Jurkat, Clone E6-1 (cell line): ENCODE results near the gene CXCR6. TPM values are rescaled to one million over a fixed set of nuclear protein-coding genes. Genes with fewer than 3 reads are reported as not detected.

Experiments used
- DNase-seq: peaks from one replicate; pipeline ENCODE4 v3.0.0-alpha.2; 2011; ENCODE audit warnings: low read depth, low spot score
- H3K4me3 ChIP-seq: 2 replicates; pipeline ENCODE4 v1.5.1; 2011; ENCODE audit warnings: mild to moderate bottlenecking, low read length, control low read depth, moderate library complexity
- polyA plus RNA-seq: library from polyadenylated mRNA; unstranded; fragments of >200 nt; gene quantifications from one replicate; pipeline ENCODE4 v1.2.1, GENCODE V29; 2012; ENCODE audit warnings: missing spikeins; ENCODE audit not compliant: insufficient read length, insufficient read depth

CXCR6 gene
- 0.38 TPM for polyA plus RNA-seq

DNA sequence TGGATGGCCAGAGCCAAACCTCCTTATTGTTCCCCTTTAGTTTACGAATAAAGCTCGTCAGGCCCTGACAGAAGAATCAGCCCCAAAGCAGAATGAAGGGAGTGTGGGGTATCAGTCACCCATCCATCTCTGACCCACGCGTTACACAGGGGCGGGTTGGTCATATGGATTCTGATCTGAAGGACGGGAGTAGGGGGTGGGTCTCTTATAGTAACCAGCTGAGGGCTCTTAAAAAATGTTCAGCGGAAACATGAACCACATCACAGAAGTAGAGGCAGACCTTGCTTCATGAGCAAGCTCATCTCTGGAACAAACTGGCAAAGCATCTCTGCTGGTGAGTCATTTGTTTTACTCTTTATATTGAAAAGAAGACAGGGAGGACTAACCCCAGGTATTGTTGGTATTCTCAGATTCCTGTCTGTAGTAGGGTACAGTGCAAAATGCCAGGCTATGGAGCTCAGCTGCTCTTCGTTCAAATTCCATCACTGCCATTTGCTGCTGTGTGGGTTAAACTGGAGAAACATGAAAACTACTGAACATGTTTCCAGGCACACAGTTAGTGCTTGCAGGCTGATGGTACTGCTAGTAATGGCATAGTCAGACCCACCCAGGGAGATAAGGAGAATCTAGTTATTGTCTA is at the start of gene CXCR6:
CXCR6 (plus strand) TSS at position 258 of the 640 bp plus-strand sequence. CDS start 3,018 bp downstream, outside the sequence.
- H3K4me3 ChIP-seq = no peak within 1 kb of the TSS
- DNase-seq = peak; percentile 84

GRCh38 chr3:45894015-45894414 is 49.2 kb upstream of the CXCR6 start:
- DNase-seq = no peak
- no peak overlapping the region for H3K4me3 ChIP-seq

DNA sequence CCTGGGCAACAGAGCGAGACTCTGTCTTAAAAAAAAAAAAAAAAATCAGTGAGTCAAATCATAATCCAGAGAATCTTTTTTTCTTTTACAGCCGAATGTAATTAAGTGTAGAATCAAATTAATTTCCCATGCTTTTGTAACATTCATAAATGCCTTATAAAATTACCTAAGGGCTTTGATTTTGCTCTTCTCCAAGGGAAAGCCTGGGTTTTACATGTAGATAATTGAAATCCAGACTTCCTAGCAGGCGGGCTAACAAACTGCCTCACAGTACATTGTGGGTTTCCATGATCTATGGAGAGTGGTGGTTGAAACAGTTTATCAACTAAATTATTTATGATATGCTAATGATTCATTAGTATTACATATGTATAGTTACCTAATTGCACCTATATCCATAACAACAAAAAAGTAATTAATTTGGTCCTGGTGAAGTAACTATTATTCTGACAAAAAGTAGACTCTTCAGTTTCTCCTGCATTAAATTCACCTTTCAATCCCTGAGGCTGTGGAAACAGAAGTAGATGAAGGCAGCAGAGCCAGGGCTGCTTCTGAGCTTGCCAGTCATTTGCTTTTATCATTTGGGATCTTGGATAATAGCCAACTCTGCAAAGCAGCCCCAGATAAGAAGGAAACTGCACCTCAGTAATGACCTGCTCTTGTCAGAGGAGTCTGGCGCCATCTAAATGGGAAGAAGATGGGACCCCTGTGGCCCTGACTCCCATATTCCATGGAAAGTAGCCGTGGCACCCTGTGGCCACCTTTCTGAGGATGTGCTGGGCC is 47.4 kb upstream of the CXCR6 start:
- H3K4me3 ChIP-seq = no peak overlapping the region
- DNase-seq = no peak

DNA sequence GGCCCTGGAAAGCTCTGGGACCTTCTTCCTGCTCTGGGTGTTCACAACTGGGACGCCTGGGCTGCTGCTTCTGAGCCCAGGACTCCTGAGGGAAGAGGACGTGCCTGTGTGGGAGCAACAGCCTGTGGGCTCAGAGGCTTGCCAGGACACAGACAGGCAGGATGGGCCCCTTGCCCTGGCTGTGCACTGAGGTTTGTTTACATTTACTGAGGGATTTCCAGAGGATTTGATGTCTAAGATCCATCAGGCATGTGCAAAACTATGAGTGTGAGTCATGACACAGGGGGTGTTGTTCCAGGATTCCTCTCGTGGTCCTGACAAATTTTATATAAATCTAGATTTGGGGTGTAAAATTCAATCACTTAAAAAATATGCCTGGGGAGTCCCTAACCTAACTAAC is 46.3 kb upstream of the CXCR6 start:
- no peak for DNase-seq
- H3K4me3 ChIP-seq = no peak overlapping the region

- H3K4me3 ChIP-seq = no peak overlapping the region
- peak; percentile 48 for DNase-seq
These were observed 38.3 kb upstream of the CXCR6 start for GRCh38 chr3:45904931-45905330.

DNA sequence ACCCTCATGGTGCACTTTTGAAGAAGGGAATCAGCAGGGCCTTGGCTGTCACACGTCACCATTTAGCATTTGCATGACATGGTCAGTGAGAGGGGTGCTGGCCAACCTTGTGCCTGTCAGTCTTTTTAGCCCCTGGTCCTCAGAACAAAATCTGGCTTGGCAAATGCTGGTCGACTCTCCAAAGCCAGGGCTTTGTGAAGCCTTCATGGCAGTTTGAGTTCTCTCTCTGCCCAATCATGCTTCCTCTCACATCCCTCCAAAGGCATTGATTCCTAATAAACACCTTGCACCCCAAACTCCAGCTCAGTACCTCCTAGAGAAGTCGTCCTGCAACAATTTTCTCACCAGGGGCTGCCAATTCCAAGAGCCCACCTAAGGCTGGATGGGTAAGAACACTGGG is 37.5 kb upstream of the CXCR6 start:
- DNase-seq = no peak
- H3K4me3 ChIP-seq = no peak overlapping the region

- DNase-seq = no peak
- no peak overlapping the region for H3K4me3 ChIP-seq
These were observed 36.4 kb upstream of the CXCR6 start for GRCh38 chr3:45906681-45907407.

GRCh38 chr3:45907769-45908705 is 35.2 kb upstream of the CXCR6 start:
- peak overlapping the region; percentile 23 for H3K4me3 ChIP-seq
- DNase-seq = peak; percentile 69

GRCh38 chr3:45908761-45909160 is 34.5 kb upstream of the CXCR6 start:
- DNase-seq = no peak

DNA sequence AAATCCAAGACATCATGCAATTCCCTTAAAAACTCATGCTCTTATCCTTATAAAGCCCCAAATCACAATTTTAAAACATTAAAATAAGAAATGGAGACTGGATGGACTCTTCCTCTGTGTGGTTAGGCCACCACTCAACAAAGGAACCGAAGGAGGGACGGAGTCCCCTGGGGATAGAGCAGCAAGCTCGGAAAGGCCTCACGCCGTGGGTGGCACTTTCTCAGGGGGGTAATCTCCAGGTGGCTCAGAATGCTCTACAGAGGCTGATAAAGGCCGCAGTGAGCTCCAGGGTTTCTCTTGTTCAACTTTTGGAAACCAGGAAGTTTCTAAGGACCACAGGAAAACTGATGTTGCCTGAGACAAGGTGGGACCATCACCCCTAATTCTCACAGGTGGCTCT is 33.7 kb upstream of the CXCR6 start:
- no peak overlapping the region for H3K4me3 ChIP-seq

More at GRCh38 chr3:45908761-45909160, 34.5 kb upstream of the CXCR6 start:
- H3K4me3 ChIP-seq = no peak overlapping the region; the same call in 1 of the 2 replicates

GRCh38 chr3:45910892-45911291 is 32.4 kb upstream of the CXCR6 start:
- DNase-seq = no peak

More for the DNA sequence above, 33.7 kb upstream of the CXCR6 start:
- no peak for DNase-seq

DNA sequence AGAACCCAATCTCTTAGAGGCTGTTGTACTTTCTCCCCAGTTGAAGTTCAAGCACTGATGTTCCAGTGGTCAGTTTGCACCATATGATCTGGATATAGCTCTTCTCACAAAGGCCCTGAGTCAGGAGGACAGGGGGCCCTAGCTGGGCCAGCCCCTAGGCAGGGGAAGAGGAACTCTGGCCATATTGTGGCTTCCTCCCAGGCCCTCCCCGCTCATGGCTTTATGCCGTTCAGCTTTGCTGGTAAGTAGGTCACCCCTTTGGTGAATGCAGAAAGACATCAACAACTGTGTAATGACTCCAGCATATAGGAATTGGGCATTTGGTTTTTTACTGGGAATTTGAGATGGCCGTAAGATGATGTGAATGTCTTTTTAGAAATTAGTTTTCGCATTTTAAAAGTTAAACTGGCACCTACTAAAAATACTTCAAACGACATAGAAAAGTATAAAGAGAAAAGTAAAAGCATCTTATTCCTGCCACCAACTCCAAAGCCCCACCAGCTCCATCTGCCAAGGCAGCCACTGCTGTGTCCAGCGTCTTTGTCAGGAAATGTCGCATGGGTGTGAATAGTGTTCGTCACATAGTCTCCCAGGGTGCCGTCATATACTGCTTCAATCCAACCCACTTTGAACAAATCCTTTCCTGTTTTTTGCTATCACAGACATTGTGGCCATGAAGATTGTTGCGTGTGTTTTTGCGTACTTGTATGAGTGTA is 31.6 kb upstream of the CXCR6 start:
- no peak for DNase-seq

More at GRCh38 chr3:45910892-45911291, 32.4 kb upstream of the CXCR6 start:
- no peak overlapping the region for H3K4me3 ChIP-seq

DNA sequence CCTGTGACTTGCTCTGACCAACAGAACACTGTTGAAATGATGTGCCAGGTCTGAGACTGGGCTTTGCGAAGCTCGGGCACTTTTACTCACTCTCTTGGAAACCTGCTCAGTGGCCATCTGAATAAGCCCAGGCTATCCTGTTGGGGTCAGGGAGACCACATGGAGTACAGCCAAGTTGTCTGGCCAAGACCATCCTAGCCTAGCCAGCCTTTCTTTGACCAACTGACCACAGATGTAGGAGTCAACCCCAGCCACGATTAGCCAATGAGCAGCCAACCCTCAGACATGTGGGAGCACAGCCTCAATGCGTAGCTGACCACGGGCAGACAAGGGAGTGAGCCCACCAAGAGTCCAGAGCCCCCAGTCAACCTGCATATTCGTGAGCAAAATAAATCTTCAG is 30.8 kb upstream of the CXCR6 start:
- H3K4me3 ChIP-seq = no peak overlapping the region
- DNase-seq = no peak

More for the DNA sequence above, 31.6 kb upstream of the CXCR6 start:
- H3K4me3 ChIP-seq = no peak overlapping the region

DNA sequence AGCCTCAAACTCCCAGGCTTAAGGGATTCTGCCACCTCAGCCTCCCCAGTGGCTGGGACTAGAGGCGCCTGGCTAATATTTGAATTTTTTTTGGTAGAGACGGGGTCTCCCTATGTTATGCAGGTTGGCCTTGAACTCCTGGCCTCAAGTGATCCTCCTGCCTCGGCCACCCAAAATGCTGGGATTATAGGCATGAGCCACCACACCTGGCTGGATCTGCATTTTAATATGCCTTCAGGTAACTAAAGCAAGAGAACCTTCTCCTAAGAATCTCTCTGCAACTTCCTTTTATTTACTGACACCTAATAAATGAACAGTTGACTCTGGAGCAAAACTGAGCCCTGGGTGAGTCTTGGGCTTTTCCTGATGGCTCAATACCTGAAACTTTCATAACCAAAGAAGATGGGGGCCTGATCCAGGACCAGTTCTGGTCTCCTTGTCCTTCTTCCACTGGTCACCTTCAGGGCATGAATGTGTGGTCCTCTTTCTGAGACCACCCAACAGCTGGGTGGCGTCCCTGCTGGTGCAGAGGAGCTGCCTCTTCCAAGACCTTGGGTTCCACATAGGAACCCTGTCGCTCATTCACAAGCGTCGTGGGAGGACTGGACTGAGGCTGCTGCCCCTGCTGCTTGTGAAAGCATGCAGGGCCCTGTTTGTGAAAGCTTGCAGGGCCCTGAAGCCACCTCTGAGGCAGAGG is 28.8 kb upstream of the CXCR6 start:
- peak overlapping the region; percentile 65 for H3K4me3 ChIP-seq
- DNase-seq = no peak

DNA sequence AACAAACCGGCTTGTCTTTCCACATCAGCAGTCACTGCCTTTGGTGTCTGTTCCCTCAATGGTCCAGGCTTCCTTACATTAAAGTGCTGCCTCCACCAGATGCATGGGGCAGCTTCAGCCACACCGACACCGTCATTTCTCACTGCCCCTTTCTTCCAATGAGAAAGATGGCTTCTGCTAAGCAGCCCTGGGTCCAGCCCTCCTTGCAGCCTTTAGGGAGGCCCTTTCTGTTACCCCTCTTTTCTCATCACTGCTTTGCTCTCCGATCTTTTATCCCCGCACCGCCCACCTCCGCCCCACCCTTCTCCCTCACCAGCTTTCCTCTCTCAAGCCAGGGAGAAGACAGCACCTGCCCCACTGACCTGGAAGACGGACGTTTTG is 28.2 kb upstream of the CXCR6 start:
- peak overlapping the region; percentile 65 for H3K4me3 ChIP-seq
- DNase-seq = no peak

GRCh38 chr3:45915518-45916231 is 27.6 kb upstream of the CXCR6 start:
- peak overlapping the region; percentile 65 for H3K4me3 ChIP-seq
- DNase-seq = peak; percentile 99
